HEK293 (cell line): ENCODE results near the gene CBX5.
"Not testable (repeated sequence)": the region's sequence is repeated elsewhere in the genome, so short reads cannot be mapped to it uniquely, and the experiment has no call there.

Experiments used
- CTCF ChIA-PET: fragments of 350-600 bp; formaldehyde crosslinking; extraction: SDS; loops from one replicate; lab custom pipeline; 2021; ENCODE audit warnings: antibody characterized with exemption; lab: Yijun Ruan, JAX
- POLR2A ChIA-PET: fragments of 300-600 bp; formaldehyde crosslinking; extraction: SDS; loops from one replicate; lab custom pipeline; 2020; ENCODE audit warnings: antibody characterized with exemption, inconsistent platforms; lab: Yijun Ruan, JAX
- H3K27ac ChIP-seq: fragments of 200-500 bp; sonication (Bioruptor generic); 2 replicates; pipeline ENCODE4 v1.5.1; 2014; ENCODE audit warnings: low read depth, low read length, control low read depth, inconsistent platforms; ENCODE audit errors: extremely low read depth
- H3K36me3 ChIP-seq, 2 experiments: fragments of 200-500 bp in 1 of 2; sonication (Bioruptor generic) in 1 of 2; 1 replicate in 1 of 2; 2 replicates in 1 of 2; pipeline ENCODE4 v1.5.1; 2014 to 2017; ENCODE audit warnings: inconsistent platforms in 2 of 2, low read length in 2 of 2; ENCODE audit not compliant: control insufficient read depth in 2 of 2, insufficient read depth in 1 of 2
- H3K4me1 ChIP-seq: fragments of 200-500 bp; sonication (Bioruptor generic); 2 replicates; pipeline ENCODE4 v1.5.1; 2014; ENCODE audit warnings: mild to moderate bottlenecking, low read length, inconsistent platforms; ENCODE audit not compliant: control insufficient read depth, insufficient read depth
- H3K4me3 ChIP-seq: 2 replicates; pipeline ENCODE4 v1.5.1; 2011; ENCODE audit warnings: low read depth, mild to moderate bottlenecking, control low read depth, low read length, moderate library complexity
- H3K9me3 ChIP-seq: fragments of 200-500 bp; sonication (Bioruptor generic); 2 replicates; pipeline ENCODE4 v1.5.1; 2014; ENCODE audit warnings: low read depth, low read length, inconsistent platforms; ENCODE audit not compliant: control insufficient read depth, insufficient read depth
- GLIS1 ChIP-seq: fragments of 450-650 bp; formaldehyde crosslinking; IDR thresholded peaks from 2 replicates; pipeline ENCODE4 v1.5.1; 2016; ENCODE audit warnings: missing biosample characterization, missing genetic modification characterization
- HOXA7 ChIP-seq: sonication (generic); formaldehyde crosslinking; IDR thresholded peaks from 2 replicates; pipeline ENCODE4 v1.8.1; 2022; ENCODE audit warnings: missing genetic modification reagents, borderline replicate concordance
- INSM2 ChIP-seq: fragments of 450-650 bp; formaldehyde crosslinking; IDR thresholded peaks from 2 replicates; pipeline ENCODE4 v1.5.1; 2016; ENCODE audit warnings: missing biosample characterization, missing genetic modification characterization
- OVOL3 ChIP-seq: fragments of 450-650 bp; formaldehyde crosslinking; IDR thresholded peaks from 2 replicates; pipeline ENCODE4 v1.5.1; 2016; ENCODE audit warnings: missing biosample characterization, missing genetic modification characterization
- TCF7L2 ChIP-seq: IDR thresholded peaks from 2 replicates; pipeline ENCODE4 v1.6.1; 2011; ENCODE audit warnings: low read depth, mild to moderate bottlenecking, inconsistent platforms, low read length, moderate library complexity, borderline replicate concordance
- ZBTB7A ChIP-seq: fragments of 450-650 bp; formaldehyde crosslinking; IDR thresholded peaks from 2 replicates; pipeline ENCODE4 v1.5.1; 2016; ENCODE audit warnings: low read depth, missing biosample characterization, missing genetic modification characterization
- ZFP41 ChIP-seq: fragments of 450-650 bp; formaldehyde crosslinking; IDR thresholded peaks from 2 replicates; pipeline ENCODE4 v1.5.1; 2016; ENCODE audit warnings: missing biosample characterization, missing genetic modification characterization, borderline replicate concordance
- ZNF121 ChIP-seq: fragments of 450-650 bp; formaldehyde crosslinking; IDR thresholded peaks from 2 replicates; pipeline ENCODE4 v1.5.1; 2016; ENCODE audit warnings: missing biosample characterization, missing genetic modification characterization
- ZNF214 ChIP-seq: fragments of 450-650 bp; formaldehyde crosslinking; IDR thresholded peaks from 2 replicates; pipeline ENCODE4 v1.5.1; 2017; ENCODE audit warnings: missing biosample characterization, mild to moderate bottlenecking, missing genetic modification characterization, borderline replicate concordance
- ZNF26 ChIP-seq: fragments of 450-650 bp; formaldehyde crosslinking; IDR thresholded peaks from 2 replicates; pipeline ENCODE4 v1.5.1; 2016; ENCODE audit warnings: missing biosample characterization, missing genetic modification characterization
- ZNF280C ChIP-seq: fragments of 450-650 bp; formaldehyde crosslinking; IDR thresholded peaks from 2 replicates; pipeline ENCODE4 v1.5.1; 2016; ENCODE audit warnings: missing biosample characterization, missing genetic modification characterization
- ZNF302 ChIP-seq: fragments of 450-650 bp; formaldehyde crosslinking; IDR thresholded peaks from 2 replicates; pipeline ENCODE4 v1.5.1; 2016; ENCODE audit warnings: missing biosample characterization, missing genetic modification characterization, low read depth
- ZNF311 ChIP-seq: fragments of 450-650 bp; formaldehyde crosslinking; IDR thresholded peaks from 2 replicates; pipeline ENCODE4 v1.5.1; 2017; ENCODE audit warnings: missing biosample characterization, missing genetic modification characterization, borderline replicate concordance
- ZNF510 ChIP-seq: fragments of 450-650 bp; formaldehyde crosslinking; IDR thresholded peaks from 2 replicates; pipeline ENCODE4 v1.5.1; 2018; ENCODE audit warnings: mild to moderate bottlenecking, missing genetic modification characterization, missing biosample characterization; ENCODE audit not compliant: insufficient replicate concordance
- ZNF513 ChIP-seq: fragments of 450-650 bp; IDR thresholded peaks from 2 replicates; pipeline ENCODE4 v1.5.1; 2018; ENCODE audit warnings: missing biosample characterization, missing genetic modification characterization
- ZNF544 ChIP-seq: fragments of 450-650 bp; formaldehyde crosslinking; IDR thresholded peaks from 2 replicates; pipeline ENCODE4 v1.5.0; 2017; ENCODE audit warnings: missing biosample characterization, missing genetic modification characterization
- ZNF621 ChIP-seq: fragments of 450-650 bp; formaldehyde crosslinking; IDR thresholded peaks from 2 replicates; pipeline ENCODE4 v1.5.1; 2017; ENCODE audit warnings: missing biosample characterization, missing genetic modification characterization
- ZNF626 ChIP-seq: fragments of 450-650 bp; sonication (Bioruptor Pico); formaldehyde crosslinking; IDR thresholded peaks from 2 replicates; pipeline ENCODE4 v1.5.1; 2018; ENCODE audit warnings: missing biosample characterization, missing genetic modification characterization, inconsistent platforms
- ZNF785 ChIP-seq: fragments of 450-650 bp; formaldehyde crosslinking; IDR thresholded peaks from 2 replicates; pipeline ENCODE4 v1.5.1; 2016; ENCODE audit warnings: missing biosample characterization, missing genetic modification characterization
- ZNF791 ChIP-seq: fragments of 450-650 bp; formaldehyde crosslinking; IDR thresholded peaks from 2 replicates; pipeline ENCODE4 v1.5.1; 2016; ENCODE audit warnings: missing biosample characterization, missing genetic modification characterization
- ZNF830 ChIP-seq: fragments of 450-650 bp; IDR thresholded peaks from 2 replicates; pipeline ENCODE4 v1.5.0; 2018; ENCODE audit warnings: missing biosample characterization, missing genetic modification characterization, low read depth, mild to moderate bottlenecking, moderate library complexity
- ZSCAN18 ChIP-seq: fragments of 450-650 bp; formaldehyde crosslinking; IDR thresholded peaks from 2 replicates; pipeline ENCODE4 v1.5.1; 2016; ENCODE audit warnings: missing biosample characterization, missing genetic modification characterization

Gene CBX5

GRCh38 chr12:54195080-54195736 lies 84.7 kb downstream of the CBX5 start:
- H3K9me3 ChIP-seq = no peaks in the 10 kb centered on the region
- H3K27ac ChIP-seq = no peak overlapping the region
- peaks cover 21% of the 10 kb centered on the region for H3K4me1 ChIP-seq
- H3K36me3 ChIP-seq = no peaks in the 10 kb centered on the region
- no peak overlapping the region for H3K4me3 ChIP-seq
- ChIA-PET POLR2A (interaction anchor here (0.9 to 1.5 kb wide), 5 partner anchors 21 to 200 kb away, joined by 3 to 10 read pairs (median 3); partner anchors contain the start of genes HOXC5 and HOXC8), CTCF (interaction anchor here (0.7 to 8.0 kb wide), 12 partner anchors 8 to 190 kb away, joined by 3 to 109 read pairs (median 4); partner anchors contain the start of gene HOXC5)
- no peak for TF ChIP-seq ZNF214 (tag by site-specific recombination)
- no peak for TF ChIP-seq ZNF311
- TF ChIP-seq ZNF513 (tag by site-specific recombination) = 0 out of 2 replicates have a peak, but pooled peaks have one; percentile 14
- no peak for TF ChIP-seq INSM2 (tag by site-specific recombination)

GRCh38 chr12:54194611-54195010 lies 85.3 kb downstream of the CBX5 start:
- H3K36me3 ChIP-seq, H3K9me3 ChIP-seq, H3K4me3 ChIP-seq, H3K27ac ChIP-seq: not testable (repeated sequence)
- CTCF ChIA-PET = interaction anchor here (0.7 to 8.0 kb wide), 7 partner anchors 13 to 189 kb away, joined by 3 to 109 read pairs (median 11); partner anchors contain the start of gene HOXC5
- H3K4me1 ChIP-seq = peaks cover 21% of the 10 kb centered on the region
- POLR2A ChIA-PET = interaction anchor here (1.1 to 1.4 kb wide), 2 partner anchors 20 to 199 kb away, joined by 3 read pairs; no protein-coding TSS in a partner anchor
- peak; percentile 96 for TF ChIP-seq ZNF121 (tag by site-specific recombination)

GRCh38 chr12:54193434-54193833 lies 86.5 kb downstream of the CBX5 start:
- CTCF ChIA-PET = interaction anchor here (1.8 to 8.0 kb wide), 7 partner anchors 8 to 209 kb away, joined by 10 to 109 read pairs (median 69); partner anchors contain the start of genes HOXC10 and HOXC5
- Histone ChIP-seq H3K4me1 (peaks cover 21% of the 10 kb centered on the region), H3K36me3 (no peaks in the 10 kb centered on the region), H3K9me3 (no peaks in the 10 kb centered on the region), H3K27ac (no peak overlapping the region), H3K4me3 (no peak overlapping the region)
- POLR2A ChIA-PET = interaction anchor here (1.7 to 1.8 kb wide), 2 partner anchors 8 to 193 kb away, joined by 4 to 6 read pairs; partner anchors contain the start of gene HOXC9
- TF ChIP-seq ZNF791 (tag by site-specific recombination) = no peak
- TF ChIP-seq ZNF626 (tag by site-specific recombination) = no peak
- no peak for TF ChIP-seq ZNF621 (tag by site-specific recombination)
- no peak for TF ChIP-seq ZNF544 (tag by site-specific recombination)
- TF ChIP-seq ZNF510 (tag by site-specific recombination) = no peak
- no peak for TF ChIP-seq ZSCAN18 (tag by site-specific recombination)
- no peak for TF ChIP-seq ZBTB7A (tag by site-specific recombination)
- no peak for TF ChIP-seq HOXA7 (CRISPR knock-in tag)
- no peak for TF ChIP-seq ZNF830 (tag by site-specific recombination)
- TF ChIP-seq ZNF785 (tag by site-specific recombination) = no peak
- TF ChIP-seq ZFP41 (tag by site-specific recombination) = no peak
- TF ChIP-seq OVOL3 (tag by site-specific recombination) = no peak
- no peak for TF ChIP-seq TCF7L2
- no peak for TF ChIP-seq ZNF280C
- no peak for TF ChIP-seq ZNF26 (tag by site-specific recombination)
- no peak for TF ChIP-seq GLIS1
- no peak for TF ChIP-seq ZNF302 (tag by site-specific recombination)
